ENCODE measurements around the gene LHX4.

The LHX4 gene

DNA sequence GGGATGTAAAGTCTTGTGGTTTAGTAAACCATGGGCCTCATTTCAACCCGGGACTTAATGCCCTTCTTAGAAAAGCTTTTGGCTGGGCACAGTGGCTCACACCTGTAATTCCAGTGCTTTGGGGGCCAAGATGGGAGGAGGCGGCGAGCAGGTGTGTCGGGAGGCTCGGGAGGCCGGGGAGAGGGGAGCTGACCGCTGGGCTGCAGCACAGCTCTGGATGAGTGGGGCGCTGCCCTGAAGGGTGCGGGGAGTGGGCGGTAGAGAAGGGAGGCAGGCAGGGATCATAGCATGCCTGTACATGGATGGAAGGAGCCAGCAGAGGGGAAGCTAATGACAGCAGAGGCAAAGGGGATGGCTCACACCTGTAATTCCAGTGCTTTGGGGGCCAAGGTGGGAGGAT, 31.0 kb downstream of the LHX4 start:
- no peak for DNase-seq

DNA sequence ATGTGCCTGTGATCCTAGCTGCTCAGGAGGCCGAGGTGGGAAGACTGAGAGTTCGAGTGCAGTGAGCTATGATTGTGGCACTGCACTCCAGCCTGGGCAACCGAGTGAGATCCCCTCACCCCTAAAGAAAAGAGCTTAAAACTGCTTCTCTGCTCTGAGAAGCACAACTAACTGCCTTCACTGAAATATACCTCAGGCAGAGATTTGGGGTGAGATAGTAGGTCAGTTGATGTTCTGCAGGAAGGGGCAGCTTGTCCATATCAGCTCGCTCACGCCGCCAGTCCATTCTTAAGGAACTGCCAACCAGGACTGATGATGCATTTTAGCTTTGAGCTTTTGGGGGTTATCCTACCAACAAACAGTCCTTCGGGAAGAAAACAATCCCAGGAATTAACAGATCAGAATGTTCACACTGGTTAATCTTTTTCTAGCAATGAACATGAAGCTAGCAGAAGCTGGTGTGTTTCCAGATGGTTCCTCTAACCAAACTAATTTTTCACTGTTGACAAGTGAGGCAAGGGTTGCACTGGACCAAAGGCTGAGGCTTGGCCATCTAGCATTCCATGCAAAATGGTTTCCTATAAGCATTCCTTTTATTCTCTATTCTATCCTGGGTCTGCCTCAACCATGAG, 31.6 kb downstream of the LHX4 start:
- no peak for DNase-seq
- peaks cover 0 to 69% of the 10 kb centered on the region in 2 donors for H3K27me3 ChIP-seq
- TF ChIP-seq, protein P1, sequence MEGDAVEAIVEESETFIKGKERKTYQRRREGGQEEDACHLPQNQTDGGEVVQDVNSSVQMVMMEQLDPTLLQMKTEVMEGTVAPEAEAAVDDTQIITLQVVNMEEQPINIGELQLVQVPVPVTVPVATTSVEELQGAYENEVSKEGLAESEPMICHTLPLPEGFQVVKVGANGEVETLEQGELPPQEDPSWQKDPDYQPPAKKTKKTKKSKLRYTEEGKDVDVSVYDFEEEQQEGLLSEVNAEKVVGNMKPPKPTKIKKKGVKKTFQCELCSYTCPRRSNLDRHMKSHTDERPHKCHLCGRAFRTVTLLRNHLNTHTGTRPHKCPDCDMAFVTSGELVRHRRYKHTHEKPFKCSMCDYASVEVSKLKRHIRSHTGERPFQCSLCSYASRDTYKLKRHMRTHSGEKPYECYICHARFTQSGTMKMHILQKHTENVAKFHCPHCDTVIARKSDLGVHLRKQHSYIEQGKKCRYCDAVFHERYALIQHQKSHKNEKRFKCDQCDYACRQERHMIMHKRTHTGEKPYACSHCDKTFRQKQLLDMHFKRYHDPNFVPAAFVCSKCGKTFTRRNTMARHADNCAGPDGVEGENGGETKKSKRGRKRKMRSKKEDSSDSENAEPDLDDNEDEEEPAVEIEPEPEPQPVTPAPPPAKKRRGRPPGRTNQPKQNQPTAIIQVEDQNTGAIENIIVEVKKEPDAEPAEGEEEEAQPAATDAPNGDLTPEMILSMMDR (IDR thresholded peaks at IDR 0.05) = no peak
- H3K4me1 ChIP-seq = peaks cover 0 to 6% (median 0%) of the 10 kb centered on the region in 4 donors
- no peak overlapping the region for H3K27ac ChIP-seq
- intact Hi-C loops (cut with DNase I; ENCODE audit: low total_unique reads) = no loop called here
- no peaks in the 10 kb centered on the region for H3K9me3 ChIP-seq
- no peaks in the 10 kb centered on the region for H3K36me3 ChIP-seq
- no peak overlapping the region for H3K4me3 ChIP-seq

More for the DNA sequence above, 31.0 kb downstream of the LHX4 start:
- intact Hi-C loops (cut with DNase I; ENCODE audit: low total_unique reads) = no loop called here
- Histone ChIP-seq H3K27ac (no peak overlapping the region), H3K4me3 (no peak overlapping the region), H3K27me3 (peaks cover 0 to 70% of the 10 kb centered on the region in 2 donors), H3K36me3 (no peaks in the 10 kb centered on the region), H3K4me1 (peaks cover 0 to 6% (median 0%) of the 10 kb centered on the region in 4 donors), H3K9me3 (no peaks in the 10 kb centered on the region)
- TF ChIP-seq, protein P1 (IDR thresholded peaks at IDR 0.05) = no peak

DNA sequence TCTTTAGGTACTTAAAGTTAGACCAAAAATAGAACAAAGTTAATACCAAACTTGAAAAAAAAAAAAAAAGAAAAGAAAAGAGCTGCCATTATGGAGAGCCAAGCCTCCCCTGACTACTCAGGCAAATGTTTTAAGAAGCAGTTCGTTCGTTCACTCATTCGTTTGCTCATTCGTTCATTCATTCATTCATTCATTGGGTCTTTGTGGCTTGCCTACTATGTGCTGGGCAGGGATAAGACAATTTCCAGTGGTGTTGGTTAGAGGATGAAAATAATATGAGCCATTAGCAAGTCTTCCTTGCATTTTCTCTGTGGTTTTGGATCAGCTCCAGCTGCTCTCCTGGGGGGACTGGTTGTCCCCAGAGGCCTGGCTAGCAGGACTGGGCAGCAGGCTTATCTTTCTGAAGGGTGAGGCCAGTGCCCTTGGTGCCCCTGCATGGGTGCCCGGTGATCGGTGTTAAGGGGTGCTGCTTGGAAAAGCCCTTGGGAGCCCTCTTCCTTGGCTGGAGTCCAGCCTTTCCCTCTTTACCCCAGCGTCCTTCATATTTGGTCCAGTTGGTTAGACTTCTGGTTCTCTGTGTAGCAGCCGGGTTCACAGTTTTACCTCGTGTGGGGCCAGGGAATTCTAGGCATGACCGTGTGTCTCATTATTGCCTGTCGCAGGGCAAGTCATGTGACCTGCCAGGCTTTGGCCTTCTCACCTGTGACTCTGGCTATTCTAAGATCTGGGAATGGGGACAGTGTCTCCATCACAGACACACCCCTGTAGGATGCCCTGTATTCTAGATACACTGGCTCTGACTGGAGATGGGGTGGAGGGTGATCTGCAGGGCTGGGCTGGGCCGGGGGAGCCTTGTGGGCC, 32.8 kb downstream of the LHX4 start:
- H3K36me3 ChIP-seq = no peaks in the 10 kb centered on the region
- H3K4me1 ChIP-seq = peaks cover 0 to 6% (median 0%) of the 10 kb centered on the region in 4 donors
- no peak overlapping the region for H3K27ac ChIP-seq
- TF ChIP-seq, protein P1 (IDR thresholded peaks at IDR 0.05) = no peak
- H3K9me3 ChIP-seq = no peaks in the 10 kb centered on the region
- intact Hi-C loops (cut with DNase I; ENCODE audit: low total_unique reads) = no loop called here
- no peak overlapping the region for H3K4me3 ChIP-seq
- DNase-seq = no peak
- peaks cover 0 to 57% of the 10 kb centered on the region in 2 donors for H3K27me3 ChIP-seq

DNA sequence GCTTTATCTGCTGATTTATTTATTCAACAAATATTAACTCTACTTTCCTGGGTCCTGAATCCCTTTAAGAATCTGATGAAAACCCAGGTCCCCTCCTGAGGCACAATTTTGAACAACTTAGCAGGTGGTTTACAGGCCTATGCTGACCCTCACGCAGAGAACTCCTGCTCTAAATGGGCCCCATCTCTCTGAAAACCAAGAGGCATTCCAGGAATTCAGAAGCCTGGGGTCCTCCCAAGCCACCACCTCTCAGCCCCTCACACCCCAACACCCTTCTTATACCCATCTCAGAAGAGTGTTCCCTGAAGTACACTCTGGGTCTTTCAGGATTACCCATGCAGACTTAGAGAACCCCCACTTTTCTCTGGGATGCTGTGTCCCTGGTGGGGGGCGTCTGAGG, 34.5 kb downstream of the LHX4 start:
- no peaks in the 10 kb centered on the region for H3K9me3 ChIP-seq
- peaks cover 0 to 6% (median 0%) of the 10 kb centered on the region in 4 donors for H3K4me1 ChIP-seq
- TF ChIP-seq, protein P1 (IDR thresholded peaks at IDR 0.05) = no peak
- H3K4me3 ChIP-seq = no peak overlapping the region
- intact Hi-C loops (cut with DNase I; ENCODE audit: low total_unique reads) = no loop called here
- H3K27me3 ChIP-seq = peaks cover 0 to 39% of the 10 kb centered on the region in 2 donors
- H3K27ac ChIP-seq = no peak overlapping the region
- DNase-seq = no peak
- no peaks in the 10 kb centered on the region for H3K36me3 ChIP-seq

DNA sequence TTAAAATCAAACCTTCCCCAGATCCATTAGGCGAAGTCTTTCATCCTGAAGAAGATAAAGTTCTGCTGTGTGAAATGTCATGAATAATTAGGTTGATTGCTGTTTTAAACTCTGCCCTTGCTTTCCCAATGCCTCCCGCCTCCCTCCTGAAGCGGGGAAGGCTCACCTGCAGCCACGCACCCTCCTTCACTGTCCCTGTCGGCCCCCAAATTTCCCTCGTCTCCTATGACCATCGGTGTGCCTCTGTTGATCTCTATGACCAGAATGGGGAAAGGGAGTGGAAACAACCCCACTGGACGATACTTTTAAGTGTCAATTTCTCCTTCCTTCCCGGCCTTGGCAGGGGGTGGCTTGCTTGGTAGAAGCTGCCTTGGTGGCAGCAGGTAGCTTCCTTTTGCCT, 35.1 kb downstream of the LHX4 start:
- H3K27ac ChIP-seq = no peak overlapping the region
- H3K9me3 ChIP-seq = no peaks in the 10 kb centered on the region
- TF ChIP-seq, protein P1 (IDR thresholded peaks at IDR 0.05) = no peak
- peaks cover 0 to 33% of the 10 kb centered on the region in 2 donors for H3K27me3 ChIP-seq
- no peak overlapping the region for H3K4me3 ChIP-seq
- H3K36me3 ChIP-seq = no peaks in the 10 kb centered on the region
- no peak for DNase-seq
- peaks cover 0 to 6% (median 0%) of the 10 kb centered on the region in 4 donors for H3K4me1 ChIP-seq
- intact Hi-C loops (cut with DNase I; ENCODE audit: low total_unique reads) = no loop called here

Data from tibial artery (tissue), 4 donors.